Fibroblast of upper back skin (primary cell): Measurements from ENCODE around the gene ATMIN.
A peak's percentile ranks its signal among the peaks of the same experiment; 100 is the strongest.

Source experiments
- DNase-seq: peaks from one replicate; pipeline ENCODE4 v3.0.0-alpha.2; 2013

ATMIN gene

GRCh38 chr16:81035398-81035974 lies at the start of gene ATMIN:
Gene ATMIN, plus strand, starts transcription at chr16:81035842. Its CDS starts 29 bp downstream, at chr16:81035871.
- DNase-seq: peak; percentile 83

- DNase-seq: no peak
Observed at GRCh38 chr16:80986557-80986956, 49.1 kb upstream of the ATMIN start.

GRCh38 chr16:80988756-80989155 lies 46.9 kb upstream of the ATMIN start:
- no peak for DNase-seq

GRCh38 chr16:80989801-80990200 lies 45.8 kb upstream of the ATMIN start:
- DNase-seq: no peak

- DNase-seq: no peak
Observed at GRCh38 chr16:80990577-80990976, 45.1 kb upstream of the ATMIN start.

- DNase-seq: no peak
Observed at GRCh38 chr16:80990978-80991377, 44.7 kb upstream of the ATMIN start.

GRCh38 chr16:80991792-80992430 lies 43.7 kb upstream of the ATMIN start:
- no peak for DNase-seq

GRCh38 chr16:80992676-80993293 lies 42.9 kb upstream of the ATMIN start:
- DNase-seq: no peak

- peak; percentile 92 for DNase-seq
Observed at GRCh38 chr16:80993307-80993706, 42.3 kb upstream of the ATMIN start.

GRCh38 chr16:80993834-80994233 lies 41.8 kb upstream of the ATMIN start:
- no peak for DNase-seq

- DNase-seq: peak; percentile 59
Observed at GRCh38 chr16:80994451-80994850, 41.2 kb upstream of the ATMIN start.

- no peak for DNase-seq
Observed at GRCh38 chr16:80996688-80997138, 38.9 kb upstream of the ATMIN start.

- peak; percentile 34 for DNase-seq
Observed at GRCh38 chr16:80997139-80997798, 38.4 kb upstream of the ATMIN start.

GRCh38 chr16:80997964-80998620 lies 37.5 kb upstream of the ATMIN start:
- DNase-seq: no peak

GRCh38 chr16:81000873-81001272 lies 34.8 kb upstream of the ATMIN start:
- DNase-seq: no peak

- DNase-seq: no peak
Observed at GRCh38 chr16:81001330-81001729, 34.3 kb upstream of the ATMIN start.

GRCh38 chr16:81003064-81003463 lies 32.6 kb upstream of the ATMIN start:
- DNase-seq: no peak

- peak; percentile 33 for DNase-seq
Observed at GRCh38 chr16:81003610-81004460, 31.8 kb upstream of the ATMIN start.

- peak; percentile 66 for DNase-seq
Observed at GRCh38 chr16:81004646-81005353, 30.8 kb upstream of the ATMIN start.

GRCh38 chr16:81005610-81006161 lies 30.0 kb upstream of the ATMIN start:
- DNase-seq: no peak

GRCh38 chr16:81006211-81006812 lies 29.3 kb upstream of the ATMIN start:
- DNase-seq: no peak
